IMR-90 (cell line): Measurements from ENCODE around the gene CLK1. TPM values are rescaled to one million over a fixed set of nuclear protein-coding genes. Genes with fewer than 3 reads are reported as not detected.

Experiments used
- ATAC-seq: fragments of 200-7000 bp; cut with Tn5 transposase; 2 replicates; pipeline ENCODE4 v1.9.1; 2020; ENCODE audit warnings: low read depth, mild to moderate bottlenecking, moderate library complexity
- BruUV-seq: library from RNA; stranded (reverse); fragments of 400-500 nt; replicated peaks from 2 replicates; lab custom pipeline; 2021; lab: Mats Ljungman, UMichigan
- CTCF ChIA-PET: fragments of 300-600 bp; formaldehyde crosslinking; extraction: SDS; loops from one replicate; lab custom pipeline; 2021; ENCODE audit warnings: antibody characterized with exemption; lab: Yijun Ruan, JAX
- POLR2A ChIA-PET: fragments of 300-600 bp; sonication (Branson Sonifier 250); formaldehyde crosslinking; loops from one replicate; lab custom pipeline; 2022; ENCODE audit warnings: antibody characterized with exemption; ENCODE audit not compliant: unreplicated experiment; lab: Charles Lee
- DNase-seq: peaks from one replicate; pipeline ENCODE4 v3.0.0; 2013
- H2AFZ ChIP-seq: replicated peaks from 2 replicates; pipeline ENCODE3; 2013; ENCODE audit warnings: low read length, mild to moderate bottlenecking; ENCODE audit not compliant: poor library complexity
- H2AK5ac ChIP-seq: 2 replicates; pipeline ENCODE4 v1.6.1; 2013; ENCODE audit warnings: low read depth, low read length, inconsistent platforms
- H2AK9ac ChIP-seq: replicated peaks from 2 replicates; pipeline ENCODE3; 2013; ENCODE audit warnings: mild to moderate bottlenecking, low read depth, low read length, moderate library complexity; ENCODE audit not compliant: poor library complexity
- H2BK120ac ChIP-seq: 2 replicates; pipeline ENCODE4 v1.6.1; 2013; ENCODE audit warnings: low read depth, low read length, inconsistent platforms
- H2BK15ac ChIP-seq: 3 replicates; pipeline ENCODE4 v1.6.1; 2013; ENCODE audit warnings: low read depth, low read length, inconsistent platforms
- H2BK20ac ChIP-seq: 2 replicates; pipeline ENCODE4 v1.6.1; 2013; ENCODE audit warnings: low read depth, mild to moderate bottlenecking, inconsistent platforms, low read length, moderate library complexity
- H2BK5ac ChIP-seq: 2 replicates; pipeline ENCODE4 v1.6.1; 2013; ENCODE audit warnings: mild to moderate bottlenecking, low read depth, low read length, inconsistent platforms; ENCODE audit not compliant: poor library complexity, severe bottlenecking
- H3K14ac ChIP-seq: replicated peaks from 2 replicates; pipeline ENCODE4 v1.6.1; 2013; ENCODE audit warnings: low read depth, low read length, inconsistent platforms
- H3K18ac ChIP-seq: 2 replicates; pipeline ENCODE4 v1.6.1; 2013; ENCODE audit warnings: low read depth, low read length, control low read depth
- H3K23ac ChIP-seq: 2 replicates; pipeline ENCODE4 v1.6.1; 2013; ENCODE audit warnings: low read depth, low read length, inconsistent platforms
- H3K27ac ChIP-seq: 2 replicates; pipeline ENCODE4 v1.5.1; 2013; ENCODE audit warnings: mild to moderate bottlenecking, control low read depth, low read length; ENCODE audit not compliant: insufficient read depth
- H3K27me3 ChIP-seq: 2 replicates; pipeline ENCODE4 v1.6.1; 2013; ENCODE audit warnings: low read length; ENCODE audit not compliant: control insufficient read depth, insufficient read depth
- H3K36me3 ChIP-seq: 2 replicates; pipeline ENCODE4 v1.6.1; 2013; ENCODE audit warnings: low read length, mixed read lengths; ENCODE audit not compliant: control insufficient read depth, insufficient read depth
- H3K4ac ChIP-seq: 2 replicates; pipeline ENCODE4 v1.6.1; 2013; ENCODE audit warnings: low read depth, low read length, inconsistent platforms
- H3K4me1 ChIP-seq: 2 replicates; pipeline ENCODE4 v1.6.1; 2013; ENCODE audit warnings: low read length, mixed read lengths; ENCODE audit not compliant: control insufficient read depth, insufficient read depth
- H3K4me2 ChIP-seq: 2 replicates; pipeline ENCODE4 v1.6.1; 2013; ENCODE audit warnings: low read depth, mild to moderate bottlenecking, control low read depth, low read length, moderate library complexity
- H3K4me3 ChIP-seq: 2 replicates; pipeline ENCODE4 v1.5.1; 2013; ENCODE audit warnings: low read depth, mild to moderate bottlenecking, control low read depth, low read length, moderate library complexity; ENCODE audit not compliant: insufficient read depth
- H3K56ac ChIP-seq: 2 replicates; pipeline ENCODE4 v1.6.1; 2013; ENCODE audit warnings: low read length, inconsistent platforms; ENCODE audit not compliant: insufficient read depth; ENCODE audit errors: extremely low read depth
- H3K79me1 ChIP-seq, 2 experiments: 2 replicates each; pipeline ENCODE4 v1.6.1; 2013; ENCODE audit warnings: low read length in 2 of 2, inconsistent platforms in 1 of 2, low read depth in 1 of 2
- H3K9ac ChIP-seq: 2 replicates; pipeline ENCODE4 v1.6.1; 2013; ENCODE audit warnings: low read depth, low read length, control low read depth
- H3K9me1 ChIP-seq: 2 replicates; pipeline ENCODE4 v1.6.1; 2013; ENCODE audit warnings: low read length, inconsistent platforms; ENCODE audit not compliant: insufficient read depth
- H3K9me3 ChIP-seq: 2 replicates; pipeline ENCODE4 v1.6.1; 2013; ENCODE audit warnings: low read length; ENCODE audit not compliant: control insufficient read depth, insufficient read depth
- H4K20me1 ChIP-seq: 2 replicates; pipeline ENCODE4 v1.6.1; 2013; ENCODE audit warnings: low read length, inconsistent platforms; ENCODE audit not compliant: insufficient read depth
- H4K5ac ChIP-seq: 2 replicates; pipeline ENCODE4 v1.6.1; 2013; ENCODE audit warnings: mild to moderate bottlenecking, low read depth, low read length, control low read depth
- H4K8ac ChIP-seq, 2 experiments: 2 replicates each; pipeline ENCODE4 v1.6.1; 2013; ENCODE audit warnings: low read depth in 2 of 2, low read length in 2 of 2, control low read depth in 1 of 2, inconsistent platforms in 1 of 2
- H4K91ac ChIP-seq: 2 replicates; pipeline ENCODE4 v1.6.1; 2013; ENCODE audit warnings: low read depth, low read length, inconsistent platforms; ENCODE audit not compliant: insufficient read depth
- CTCF ChIP-seq: conservative IDR thresholded peaks from 2 replicates; pipeline ENCODE4 v1.5.1; 2012; ENCODE audit warnings: mild to moderate bottlenecking, low read depth, low read length, improper control_type of control experiment
- WGBS, 2 experiments: methylation state at CpG; one replicate each; pipeline versions ENCODE4 v1.1.5 to v1.1.7; 2013; ENCODE audit warnings: missing lambda C conversion rate in 2 of 2; ENCODE audit not compliant: insufficient read length in 1 of 2; ENCODE audit errors: extremely low coverage in 2 of 2; 5-methylcytosine and 5-hydroxymethylcytosine counted together
- dilution Hi-C: fragments of 300-500 bp; cut with HindIII; formaldehyde crosslinking; loops from one replicate; pipeline ENCODE4 v1.14.3; 2018; ENCODE audit warnings: low sequenced_read_pairs; ENCODE audit not compliant: unreplicated experiment
- in situ Hi-C: fragments of 300-500 bp; cut with MboI; formaldehyde crosslinking; loops from 3 replicates; pipeline ENCODE4 v1.14.3; 2019; ENCODE audit warnings: low sequenced_read_pairs, inconsistent platforms, mixed read lengths
- intact Hi-C: fragments of 100-400 bp; cut with micrococcal nuclease; formaldehyde crosslinking; loops from 2 replicates; pipeline ENCODE4 v1.10.0; 2022
- polyA plus RNA-seq, 3 experiments: library from polyadenylated mRNA; depleted of rRNA; stranded (reverse); fragments of >200 nt; gene quantifications; 2 replicates each; pipeline ENCODE4 v1.2.3, GENCODE V29; 2012; ENCODE audit warnings: low replicate concordance in 1 of 3
- total RNA-seq: library from RNA; depleted of rRNA; stranded (reverse); fragments of >200 nt; gene quantifications from 2 replicates; pipeline ENCODE4 v1.2.3, GENCODE V29; 2012

Gene CLK1
- total and polyA plus RNA-seq, 2 of the 4 experiments (the other 2 are of a cell fraction), result 26.2 to 35.5 TPM

- Histone ChIP-seq H3K4me1 (no peaks in the 10 kb centered on the region), H2AFZ (no peak overlapping the region), H3K4ac (no peak overlapping the region), H4K5ac (no peak overlapping the region), H3K4me3 (no peak overlapping the region), H3K9ac (no peak overlapping the region), H2BK20ac (no peak overlapping the region), H3K79me1 (peaks cover 6 to 17% of the 10 kb centered on the region in 2 experiments), H3K9me1 (no peaks in the 10 kb centered on the region), H3K56ac (no peak overlapping the region), H3K18ac (no peak overlapping the region), H2BK120ac (no peak overlapping the region), H3K9me3 (no peaks in the 10 kb centered on the region), H3K36me3 (peaks cover 41% of the 10 kb centered on the region), H2BK5ac (no peak overlapping the region), H3K4me2 (no peak overlapping the region), H4K20me1 (peaks cover 36% of the 10 kb centered on the region), H4K91ac (no peak overlapping the region), H4K8ac (no peak overlapping the region), H3K23ac (no peak overlapping the region), H2AK5ac (no peak overlapping the region), H2BK15ac (no peak overlapping the region), H3K27me3 (no peaks in the 10 kb centered on the region), H2AK9ac (no peak overlapping the region), H3K14ac (no peak overlapping the region), H3K27ac (no peak overlapping the region)
- no TSS peak for BruUV-seq
- dilution Hi-C loops, result no loop called here
- CTCF ChIA-PET, result no interaction called here
- DNase-seq, result no peak
- 95% methylated on average over 2 of the region's 6 CpGs; no CpG with 5 or more reads in 1 of the 2 experiments for WGBS, 2 experiments
- in situ Hi-C loops, result no loop called here
- POLR2A ChIA-PET, result no interaction called here
- no peak for TF ChIP-seq CTCF
- no peak for ATAC-seq
- intact Hi-C loops, result no loop called here
Measured at GRCh38 chr2:200851398-200852248, 12.8 kb downstream of the CLK1 start.
